ENCODE data around the gene KCNG1. TPM values are rescaled to one million over a fixed set of nuclear protein-coding genes. Genes with fewer than 3 reads are reported as not detected.

Gene KCNG1
- total and polyA plus RNA-seq, 7 donors, result 0.03 to 0.12 (median 0.03) TPM; not detected in 4

DNA sequence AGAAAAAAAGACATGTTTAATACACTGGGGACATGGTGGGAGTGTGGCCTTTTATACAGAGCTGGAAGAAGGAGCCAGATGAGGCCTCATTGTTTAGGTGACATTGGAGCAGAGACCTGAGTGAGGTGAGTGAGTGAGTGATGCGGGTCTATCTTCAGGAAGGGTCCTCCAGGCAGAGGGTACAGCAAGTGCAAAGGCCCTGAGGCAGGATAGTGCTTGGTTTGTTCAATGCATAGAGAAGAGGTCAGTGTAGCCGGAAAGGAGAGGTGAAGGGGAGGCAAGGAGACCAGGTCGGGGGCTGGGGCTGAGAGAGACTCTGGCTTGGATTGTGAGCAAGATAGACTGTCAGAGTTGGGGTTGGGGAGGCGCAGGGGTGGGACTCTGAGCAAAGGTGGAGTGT, 23.6 kb downstream of the KCNG1 start:
- Histone ChIP-seq H3K27ac (no peak overlapping the region), H3K9me3 (no peaks in the 10 kb centered on the region), H3K27me3 (ENCODE audit: insufficient read depth in 3 of 3, low read length in 2 of 3) (peaks cover 0 to 38% (median 5%) of the 10 kb centered on the region in 3 donors), H3K4me1 (no peaks in the 10 kb centered on the region), H3K4me3 (no peak overlapping the region), H3K36me3 (ENCODE audit: insufficient read depth in 1 of 2, low read depth in 1 of 2) (no peaks in the 10 kb centered on the region)
- intact Hi-C loops (cut with DNase I), result no loop called here
- ATAC-seq (no peak), DNase-seq (no peak)
- TF ChIP-seq CTCF (IDR thresholded peaks at IDR 0.05), result no peak
- WGBS, 3 donors, result 88 to 91% (median 90%) methylated on average over 4 of the region's 4 CpGs

DNA sequence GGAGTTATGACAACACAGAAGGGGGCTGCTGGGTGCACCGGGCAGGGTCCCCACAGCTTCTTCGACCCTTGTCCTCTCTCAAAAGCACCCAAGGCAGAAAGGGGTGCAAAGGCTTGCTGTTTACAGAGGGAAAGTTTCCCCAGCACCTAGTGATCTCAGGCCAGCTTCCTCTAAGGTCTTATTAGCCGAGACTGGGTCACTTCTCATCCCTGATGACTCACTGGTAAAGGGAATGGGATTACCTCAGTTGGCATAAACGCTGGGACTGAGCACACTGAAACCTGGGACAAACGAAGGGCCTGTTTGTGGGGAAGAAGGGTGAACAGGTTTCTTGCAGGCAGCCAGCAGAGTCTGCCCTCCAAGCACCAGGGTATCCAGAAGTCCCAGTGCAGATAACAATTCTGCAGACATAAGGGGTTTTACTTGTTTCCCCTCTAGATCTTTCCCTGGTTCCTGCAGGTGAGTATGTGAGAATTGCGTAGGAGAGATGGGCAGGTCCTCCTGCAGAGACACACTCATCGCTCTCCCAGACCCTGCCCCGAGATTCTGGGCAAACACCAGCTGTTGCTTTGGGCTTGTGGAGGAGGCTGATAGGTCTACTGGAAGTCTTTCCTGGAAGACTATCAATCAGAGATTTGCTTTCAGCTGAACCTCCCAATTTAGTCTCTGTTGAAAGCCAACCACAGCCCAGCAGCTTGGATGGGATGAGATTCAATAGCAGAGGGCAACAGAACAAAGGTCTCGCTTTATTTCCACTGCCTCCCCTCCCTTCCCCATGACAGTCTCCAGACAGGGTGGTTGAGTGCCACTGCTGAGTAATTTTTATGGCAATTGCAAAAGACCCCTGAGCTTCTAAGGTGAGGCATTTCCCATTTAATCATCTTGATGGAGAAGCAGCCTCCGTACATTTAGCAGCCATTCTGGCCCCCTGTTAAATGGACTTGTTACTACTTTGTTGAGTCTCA, 25.7 kb downstream of the KCNG1 start:
- Histone ChIP-seq H3K36me3 (ENCODE audit: insufficient read depth in 1 of 2, low read depth in 1 of 2) (no peaks in the 10 kb centered on the region), H3K27me3 (ENCODE audit: insufficient read depth in 3 of 3, low read length in 2 of 3) (peaks cover 0 to 45% (median 2%) of the 10 kb centered on the region in 3 donors), H3K4me3 (no peak overlapping the region), H3K4me1 (no peaks in the 10 kb centered on the region), H3K27ac (no peak overlapping the region), H3K9me3 (no peaks in the 10 kb centered on the region)
- ATAC-seq (no peak), DNase-seq (no peak)
- intact Hi-C loops (cut with DNase I), result no loop called here
- WGBS, 3 donors, result 45 to 48% (median 45%) methylated on average over 10 of the region's 10 CpGs
- no peak for TF ChIP-seq CTCF (IDR thresholded peaks at IDR 0.05)

GRCh38 chr20:50995506-50995905, 27.4 kb downstream of the KCNG1 start:
- intact Hi-C loops (cut with DNase I), result no loop called here
- H3K4me3 ChIP-seq, result no peak overlapping the region
- DNase-seq (no peak), ATAC-seq (no peak)
- no peaks in the 10 kb centered on the region for H3K9me3 ChIP-seq
- TF ChIP-seq CTCF (IDR thresholded peaks at IDR 0.05), result no peak
- 78 to 82% (median 80%) methylated on average over 5 of the region's 5 CpGs for WGBS, 3 donors
- H3K27ac ChIP-seq, result no peak overlapping the region
- peaks cover 0 to 33% (median 2%) of the 10 kb centered on the region in 3 donors for H3K27me3 ChIP-seq (ENCODE audit: insufficient read depth in 3 of 3, low read length in 2 of 3)
- H3K4me1 ChIP-seq, result no peaks in the 10 kb centered on the region
- no peaks in the 10 kb centered on the region for H3K36me3 ChIP-seq (ENCODE audit: insufficient read depth in 1 of 2, low read depth in 1 of 2)

DNA sequence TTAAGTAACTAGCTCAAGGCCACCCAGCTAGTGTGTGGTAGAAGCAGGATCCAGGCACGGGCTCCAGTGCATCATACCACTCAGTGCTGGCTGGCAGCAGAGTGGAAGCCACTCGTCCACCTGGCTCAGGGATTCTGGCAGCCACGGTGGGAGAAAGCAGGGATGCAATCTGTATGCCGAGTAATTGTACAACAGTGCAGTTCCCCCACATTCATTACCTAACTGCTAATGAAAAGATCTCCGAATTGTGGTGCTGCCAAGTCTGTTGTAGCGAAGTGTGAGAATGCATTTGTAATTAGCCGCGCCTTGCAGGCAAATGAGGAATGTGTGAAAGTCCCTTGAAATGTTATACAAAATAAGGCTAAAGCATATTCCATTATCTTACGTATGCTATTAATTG, 29.0 kb downstream of the KCNG1 start:
- peaks cover 0 to 19% (median 2%) of the 10 kb centered on the region in 3 donors for H3K27me3 ChIP-seq (ENCODE audit: insufficient read depth in 3 of 3, low read length in 2 of 3)
- intact Hi-C loops (cut with DNase I), result no loop called here
- TF ChIP-seq CTCF (IDR thresholded peaks at IDR 0.05), result no peak

More for the DNA sequence above, 29.0 kb downstream of the KCNG1 start:
- ATAC-seq (no peak), DNase-seq (no peak)
- Histone ChIP-seq H3K4me1 (no peaks in the 10 kb centered on the region), H3K9me3 (no peaks in the 10 kb centered on the region), H3K27ac (no peak overlapping the region), H3K36me3 (ENCODE audit: insufficient read depth in 1 of 2, low read depth in 1 of 2) (no peaks in the 10 kb centered on the region), H3K4me3 (no peak overlapping the region)
- WGBS, 3 donors, result 46 to 55% (median 47%) methylated on average over 9 of the region's 9 CpGs
